Right lobe of liver (tissue), 6 donors: Measurements from ENCODE around the gene DBH. TPM values are rescaled to one million over a fixed set of nuclear protein-coding genes. Genes with fewer than 3 reads are reported as not detected.

Source experiments
- ATAC-seq, 4 donors: fragments of 200-7000 bp; cut with Tn5 transposase; one replicate each; pipeline ENCODE4 v1.9.1; 2020; ENCODE audit warnings: mild to moderate bottlenecking in 4 of 4, moderate library complexity in 4 of 4
- DNase-seq, 3 donors: peaks; one replicate each; pipeline ENCODE4 v3.0.0-alpha.2; 2020
- H3K27ac ChIP-seq, 3 donors: fragments of 200-600 bp; one replicate each; pipeline ENCODE4 v1.8.0; 2022
- H3K27me3 ChIP-seq, 2 donors: fragments of 200-600 bp; one replicate each; pipeline ENCODE4 v1.8.0; 2022
- H3K36me3 ChIP-seq, 4 donors: fragments of 200-600 bp; sonication (generic) in 1 of 4; one replicate each; pipeline versions ENCODE4 v1.5.1 to v1.8.0; 2017 to 2022; ENCODE audit warnings: control low read depth in 1 of 4
- H3K4me1 ChIP-seq, 4 donors: fragments of 200-600 bp; sonication (generic) in 1 of 4; one replicate each; pipeline versions ENCODE4 v1.5.1 to v1.8.0; 2017 to 2022; ENCODE audit warnings: control low read depth in 1 of 4
- H3K4me3 ChIP-seq, 3 donors: fragments of 200-600 bp; one replicate each; pipeline ENCODE4 v1.8.0; 2022
- H3K9me3 ChIP-seq, 4 donors: fragments of 200-600 bp; sonication (generic) in 1 of 4; one replicate each; pipeline versions ENCODE4 v1.5.1 to v1.8.0; 2017 to 2022; ENCODE audit warnings: control low read depth in 1 of 4
- POLR2A ChIP-seq: fragments of 450-650 bp; IDR thresholded peaks from one replicate; pipeline ENCODE4 v1.6.1; 2017; ENCODE audit warnings: antibody characterized with exemption, mild to moderate bottlenecking
- WGBS: methylation state at CpG from one replicate; pipeline ENCODE4 v1.1.6; 2018; ENCODE audit warnings: low coverage, low lambda C conversion rate; ENCODE audit not compliant: insufficient coverage; ENCODE audit errors: missing lambda C conversion rate; 5-methylcytosine and 5-hydroxymethylcytosine counted together
- intact Hi-C, 2 donors: fragments of 100-400 bp; cut with DNase I; formaldehyde crosslinking; loops; one replicate each; pipeline versions ENCODE4 v1.11.2 to v1.14.1; 2022
- total RNA-seq, 6 experiments: library from RNA; depleted of rRNA in 2 of 6; stranded (reverse); fragments of >200 nt in 2 of 6; fragmentation: NEBNext Ultra II Directional in 3 of 6; extraction: Animal tissue kit (Norgen Biotek cat#: 25700) in 3 of 6; gene quantifications; one replicate each; pipeline versions ENCODE4 v1.1.0 to v1.2.4, GENCODE V29; 2016 to 2023
- TF ChIP-seq, protein P1 (sequence below), 4 donors: fragments of 200-600 bp in 3 of 4; fragments of 450-650 bp in 1 of 4; IDR thresholded peaks; one replicate each; pipeline versions ENCODE4 v1.5.1 to v1.8.0; 2016 to 2022; ENCODE audit warnings: antibody characterized with exemption in 4 of 4, mild to moderate bottlenecking in 2 of 4
- donor health status: DM: no; HTN: yes; CAD: no.
- donor health status: DM: no; HTN: no; CAD: no.
- donor health status: DM: no; HTN: no; CAD: no.
- donor health status: DM: no; HTN: yes; CAD: no.
- donor health status: DM: no; HTN: yes; CAD: no.

DBH gene
- total RNA-seq, 6 experiments from 2014 or later: 1.2 to 12.9 (median 5.7) TPM

DNA sequence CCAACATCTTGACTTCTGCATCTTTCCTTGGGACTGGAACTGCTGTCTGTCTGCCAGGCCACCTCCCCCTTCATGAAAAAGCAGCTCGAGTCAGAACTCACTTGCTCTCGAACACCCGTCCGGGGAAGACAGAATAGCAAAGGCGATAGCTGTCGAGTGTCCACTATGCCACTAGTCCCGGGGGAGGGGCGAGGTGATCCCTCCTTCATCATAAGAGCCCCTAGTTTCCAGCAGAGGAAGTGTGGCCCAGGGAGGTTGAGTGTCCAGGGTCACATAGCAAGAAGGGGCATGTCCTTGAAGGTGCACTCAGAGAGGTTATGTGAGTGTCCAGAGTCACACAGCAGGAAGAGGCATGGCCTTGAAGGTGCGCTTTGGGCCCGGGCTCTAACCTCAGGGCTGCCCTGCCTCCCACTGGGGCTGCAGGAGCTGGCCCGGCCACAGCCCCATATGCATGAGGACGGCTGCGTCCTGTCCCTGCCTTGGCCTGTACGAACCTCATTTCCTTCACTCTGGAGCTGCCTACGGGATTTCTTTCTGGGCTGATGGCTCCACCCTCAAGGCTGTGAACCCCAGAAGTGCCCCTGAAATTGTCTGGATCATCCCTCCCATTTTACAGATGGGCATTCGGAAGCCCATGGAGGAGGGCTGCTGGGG is 6.7 kb downstream of the DBH start:
- Histone ChIP-seq H3K9me3 (no peaks in the 10 kb centered on the region), H3K27ac (no peak overlapping the region), H3K27me3 (no peaks in the 10 kb centered on the region), H3K4me1 (no peaks in the 10 kb centered on the region), H3K4me3 (no peak overlapping the region), H3K36me3 (no peaks in the 10 kb centered on the region)
- intact Hi-C loops: no loop called here
- TF ChIP-seq, protein P1, sequence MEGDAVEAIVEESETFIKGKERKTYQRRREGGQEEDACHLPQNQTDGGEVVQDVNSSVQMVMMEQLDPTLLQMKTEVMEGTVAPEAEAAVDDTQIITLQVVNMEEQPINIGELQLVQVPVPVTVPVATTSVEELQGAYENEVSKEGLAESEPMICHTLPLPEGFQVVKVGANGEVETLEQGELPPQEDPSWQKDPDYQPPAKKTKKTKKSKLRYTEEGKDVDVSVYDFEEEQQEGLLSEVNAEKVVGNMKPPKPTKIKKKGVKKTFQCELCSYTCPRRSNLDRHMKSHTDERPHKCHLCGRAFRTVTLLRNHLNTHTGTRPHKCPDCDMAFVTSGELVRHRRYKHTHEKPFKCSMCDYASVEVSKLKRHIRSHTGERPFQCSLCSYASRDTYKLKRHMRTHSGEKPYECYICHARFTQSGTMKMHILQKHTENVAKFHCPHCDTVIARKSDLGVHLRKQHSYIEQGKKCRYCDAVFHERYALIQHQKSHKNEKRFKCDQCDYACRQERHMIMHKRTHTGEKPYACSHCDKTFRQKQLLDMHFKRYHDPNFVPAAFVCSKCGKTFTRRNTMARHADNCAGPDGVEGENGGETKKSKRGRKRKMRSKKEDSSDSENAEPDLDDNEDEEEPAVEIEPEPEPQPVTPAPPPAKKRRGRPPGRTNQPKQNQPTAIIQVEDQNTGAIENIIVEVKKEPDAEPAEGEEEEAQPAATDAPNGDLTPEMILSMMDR (IDR thresholded peaks at IDR 0.05): no peak
- no peak for TF ChIP-seq POLR2A
- ATAC-seq (peak; percentile 14 to 60 (median 44)), DNase-seq (peak in 1 of 3 donors; percentile 25)
- WGBS: 100% methylated on average over 2 of the region's 16 CpGs

DNA sequence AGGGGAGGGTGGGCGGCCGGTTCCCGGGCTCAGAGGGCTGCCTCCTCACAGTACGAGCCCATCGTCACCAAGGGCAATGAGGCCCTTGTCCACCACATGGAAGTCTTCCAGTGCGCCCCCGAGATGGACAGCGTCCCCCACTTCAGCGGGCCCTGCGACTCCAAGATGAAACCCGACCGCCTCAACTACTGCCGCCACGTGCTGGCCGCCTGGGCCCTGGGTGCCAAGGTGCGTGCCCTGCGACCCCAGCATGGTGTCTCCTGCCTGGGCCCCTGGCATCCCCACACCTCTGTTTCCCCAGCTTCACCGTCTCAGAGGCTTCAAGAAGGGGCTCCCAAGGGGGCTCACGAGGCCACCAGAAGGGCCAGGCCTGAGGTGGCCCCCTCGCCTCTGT is 7.2 kb downstream of the DBH start:
- intact Hi-C loops: no loop called here
- WGBS: 50% methylated on average over 2 of the region's 20 CpGs

DNA sequence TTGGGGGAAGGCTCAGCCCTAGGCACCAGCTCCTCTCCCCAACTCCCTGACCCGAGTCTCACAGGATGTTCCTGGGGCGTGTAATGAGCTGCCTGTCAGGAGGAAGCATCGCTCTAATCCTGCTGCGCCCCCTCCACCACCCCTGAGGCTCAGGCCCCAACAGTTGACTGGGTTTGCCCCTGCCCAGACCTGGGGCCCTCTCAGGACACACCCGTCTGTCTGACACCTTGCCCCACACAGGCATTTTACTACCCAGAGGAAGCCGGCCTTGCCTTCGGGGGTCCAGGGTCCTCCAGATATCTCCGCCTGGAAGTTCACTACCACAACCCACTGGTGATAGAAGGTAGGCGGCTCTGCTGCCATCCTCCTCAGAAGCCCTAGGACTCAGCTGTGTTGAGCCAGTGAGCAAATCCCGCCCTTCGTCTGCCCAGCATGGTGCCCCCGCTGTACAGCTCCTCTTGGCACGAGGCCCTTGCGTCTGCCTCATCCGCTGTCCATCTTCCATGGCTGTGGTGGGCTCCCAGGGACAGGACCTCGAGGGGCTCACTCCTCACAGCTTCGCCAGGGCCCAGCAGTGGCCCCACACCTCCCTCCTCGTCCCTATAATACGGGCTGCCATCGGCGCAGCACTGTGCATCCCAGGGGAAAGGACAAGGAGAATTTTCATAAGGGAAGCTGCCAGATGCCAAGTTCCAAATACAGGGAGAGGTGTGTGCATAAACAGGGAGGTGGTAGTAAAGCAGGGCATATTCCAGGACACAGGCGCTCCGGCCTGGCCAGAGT is 8.0 kb downstream of the DBH start:
- H3K27me3 ChIP-seq: no peaks in the 10 kb centered on the region
- DNase-seq (peak in 1 of 3 donors; percentile 45), ATAC-seq (no peak)
- H3K9me3 ChIP-seq: no peaks in the 10 kb centered on the region
- intact Hi-C loops: no loop called here
- 100% methylated on average over 2 of the region's 23 CpGs for WGBS
- H3K4me1 ChIP-seq: no peaks in the 10 kb centered on the region
- TF ChIP-seq POLR2A: no peak
- TF ChIP-seq, protein P1 (IDR thresholded peaks at IDR 0.05): no peak
- no peaks in the 10 kb centered on the region for H3K36me3 ChIP-seq
- H3K4me3 ChIP-seq: no peak overlapping the region
- H3K27ac ChIP-seq: no peak overlapping the region

More for the DNA sequence above, 7.2 kb downstream of the DBH start:
- Histone ChIP-seq H3K36me3 (no peaks in the 10 kb centered on the region), H3K4me3 (no peak overlapping the region), H3K9me3 (no peaks in the 10 kb centered on the region), H3K27me3 (no peaks in the 10 kb centered on the region), H3K27ac (no peak overlapping the region), H3K4me1 (no peaks in the 10 kb centered on the region)
- ATAC-seq (no peak), DNase-seq (peak in 1 of 3 donors; percentile 40)
- TF ChIP-seq, protein P1 (IDR thresholded peaks at IDR 0.05): no peak
- TF ChIP-seq POLR2A: no peak

DNA sequence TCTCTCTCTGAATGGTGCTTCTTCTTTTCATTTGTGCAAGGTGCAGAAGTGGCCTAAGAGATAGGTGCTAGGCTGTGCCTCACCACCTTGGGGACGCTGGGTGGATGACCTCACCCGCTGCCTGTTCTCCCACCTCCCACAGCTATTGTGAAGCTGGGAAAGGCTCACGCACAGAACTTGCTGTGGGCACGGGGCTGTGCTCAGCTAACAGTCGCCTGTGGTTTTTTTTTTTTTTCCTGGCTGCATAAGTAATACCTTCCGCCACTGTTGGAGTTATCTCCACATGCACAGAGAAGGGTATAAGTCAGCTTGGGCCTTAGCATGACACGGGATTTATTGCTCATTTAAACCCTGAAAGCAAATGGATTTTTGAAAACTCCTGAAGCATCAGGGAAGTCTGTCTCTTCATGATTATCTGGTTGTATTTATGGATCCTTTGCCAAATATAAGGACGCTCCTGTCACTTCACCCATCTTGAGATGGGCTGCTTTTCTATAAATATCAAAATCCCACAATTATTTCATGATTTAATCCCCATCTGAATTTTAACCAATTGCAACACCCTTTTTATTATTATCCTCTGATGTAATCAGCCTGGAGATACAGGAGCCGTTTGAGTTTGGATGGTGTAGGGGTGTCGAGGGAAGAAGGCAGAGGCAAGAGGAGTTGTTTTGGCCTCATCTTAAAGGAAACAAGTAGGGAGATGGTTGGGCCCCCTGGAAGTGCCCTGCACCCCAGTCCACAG is 9.0 kb downstream of the DBH start:
- DNase-seq (no peak), ATAC-seq (no peak)
- no peak for TF ChIP-seq POLR2A
- TF ChIP-seq, protein P1 (IDR thresholded peaks at IDR 0.05): no peak
- WGBS: 54% methylated on average over 7 of the region's 10 CpGs
- intact Hi-C loops: no loop called here
- H3K4me3 ChIP-seq: no peak overlapping the region
- H3K4me1 ChIP-seq: no peaks in the 10 kb centered on the region
- H3K27ac ChIP-seq: no peak overlapping the region
- H3K27me3 ChIP-seq: no peaks in the 10 kb centered on the region
- H3K9me3 ChIP-seq: no peaks in the 10 kb centered on the region
- no peaks in the 10 kb centered on the region for H3K36me3 ChIP-seq
